CD14-positive monocyte (primary cell): ENCODE measurements around the gene SBK2. TPM values are rescaled to one million over a fixed set of nuclear protein-coding genes. Genes with fewer than 3 reads are reported as not detected.

ENCODE experiments used
- DNase-seq, 3 donors: peaks; one replicate each; pipeline ENCODE4 v3.0.0-alpha.2; 2011 to 2022
- H2AFZ ChIP-seq: 2 replicates; pipeline ENCODE4 v1.6.0; 2012; ENCODE audit warnings: mild to moderate bottlenecking, low read depth, low read length, inconsistent platforms; ENCODE audit not compliant: insufficient read depth, poor library complexity, severe bottlenecking
- H3K27ac ChIP-seq, 2 donors: 1 replicate in 1 of 2; 2 replicates in 1 of 2; pipeline ENCODE4 v1.5.1; 2012 to 2013; ENCODE audit warnings: low read length in 2 of 2, control low read depth in 1 of 2, inconsistent platforms in 1 of 2, low read depth in 1 of 2, mild to moderate bottlenecking in 1 of 2
- H3K27me3 ChIP-seq, 2 donors: one replicate each; pipeline versions ENCODE4 v1.6.0 to v1.6.1; 2011 to 2013; ENCODE audit warnings: low read length in 2 of 2; ENCODE audit not compliant: control insufficient read depth in 2 of 2, insufficient read depth in 2 of 2
- H3K36me3 ChIP-seq, 2 donors: replicated peaks in 1 of 2; 1 replicate in 1 of 2; 2 replicates in 1 of 2; pipeline versions ENCODE4 v1.5.1 to v1.6.1; 2012 to 2013; ENCODE audit warnings: low read length in 2 of 2, control low read depth in 1 of 2, inconsistent platforms in 1 of 2, mild to moderate bottlenecking in 1 of 2; ENCODE audit not compliant: insufficient read depth in 2 of 2, control insufficient read depth in 1 of 2
- H3K4me1 ChIP-seq, 2 donors: 1 replicate in 1 of 2; 2 replicates in 1 of 2; pipeline versions ENCODE4 v1.5.1 to v1.6.1; 2012 to 2013; ENCODE audit warnings: low read length in 2 of 2, control low read depth in 1 of 2, inconsistent platforms in 1 of 2, mild to moderate bottlenecking in 1 of 2, moderate library complexity in 1 of 2; ENCODE audit not compliant: insufficient read depth in 2 of 2, control insufficient read depth in 1 of 2
- H3K4me2 ChIP-seq: replicated peaks from 2 replicates; pipeline ENCODE3; 2012; ENCODE audit warnings: low read length, moderate library complexity, mild to moderate bottlenecking; ENCODE audit not compliant: poor library complexity, severe bottlenecking; ENCODE audit errors: extremely low read depth
- H3K4me3 ChIP-seq, 3 experiments: fragments of 200-600 bp in 1 of 3; sonication (generic) in 1 of 3; replicated peaks in 1 of 3; 1 replicate in 2 of 3; 2 replicates in 1 of 3; pipeline ENCODE4 v1.5.1; 2011 to 2013; ENCODE audit warnings: low read length in 3 of 3, mild to moderate bottlenecking in 3 of 3, control low read depth in 2 of 3, low read depth in 2 of 3, inconsistent platforms in 1 of 3, moderate library complexity in 1 of 3
- H3K79me2 ChIP-seq: 2 replicates; pipeline ENCODE4 v1.6.0; 2012; ENCODE audit warnings: mild to moderate bottlenecking, control low read depth, inconsistent platforms, low read length, moderate library complexity; ENCODE audit not compliant: insufficient read depth
- H3K9ac ChIP-seq: 2 replicates; pipeline ENCODE4 v1.6.0; 2017; ENCODE audit warnings: low read length, mild to moderate bottlenecking; ENCODE audit not compliant: insufficient read depth, poor library complexity, severe bottlenecking
- H3K9me3 ChIP-seq, 2 donors: replicated peaks in 1 of 2; 1 replicate in 1 of 2; 2 replicates in 1 of 2; pipeline versions ENCODE4 v1.5.1 to v1.6.1; 2012 to 2013; ENCODE audit warnings: low read length in 2 of 2, control low read depth in 1 of 2; ENCODE audit not compliant: control insufficient read depth in 1 of 2, insufficient read depth in 1 of 2
- H4K20me1 ChIP-seq: 2 replicates; pipeline ENCODE4 v1.6.0; 2012; ENCODE audit warnings: mild to moderate bottlenecking, low read length, control low read depth, moderate library complexity; ENCODE audit not compliant: insufficient read depth
- H3K27ac Mint-ChIP-seq, 7 donors: one replicate each; pipeline ENCODE4 v1.8.0; 2020; ENCODE audit warnings: mild to moderate bottlenecking in 7 of 7, mixed read lengths in 7 of 7, moderate library complexity in 6 of 7, inconsistent platforms in 2 of 7
- H3K27me3 Mint-ChIP-seq, 3 donors: one replicate each; pipeline ENCODE4 v1.8.0; 2021 to 2022; ENCODE audit warnings: low read depth in 3 of 3, mild to moderate bottlenecking in 3 of 3, mixed read lengths in 3 of 3, moderate library complexity in 3 of 3, inconsistent platforms in 1 of 3
- H3K36me3 Mint-ChIP-seq, 2 donors: one replicate each; pipeline ENCODE4 v1.8.0; 2020; ENCODE audit warnings: mixed read lengths in 2 of 2, inconsistent platforms in 1 of 2, mild to moderate bottlenecking in 1 of 2
- H3K4me1 Mint-ChIP-seq: one replicate; pipeline ENCODE4 v1.8.0; 2020; ENCODE audit warnings: mild to moderate bottlenecking, mixed read lengths
- H3K4me3 Mint-ChIP-seq, 2 donors: one replicate each; pipeline ENCODE4 v1.8.0; 2020; ENCODE audit warnings: mild to moderate bottlenecking in 2 of 2, mixed read lengths in 2 of 2, moderate library complexity in 1 of 2
- H3K9me3 Mint-ChIP-seq, 7 donors: one replicate each; pipeline ENCODE4 v1.8.0; 2020 to 2022; ENCODE audit warnings: mixed read lengths in 7 of 7, mild to moderate bottlenecking in 6 of 7, moderate library complexity in 6 of 7, inconsistent platforms in 2 of 7
- WGBS: methylation state at CpG from one replicate; pipeline ENCODE4 v1.1.5; 2013; ENCODE audit warnings: missing lambda C conversion rate; ENCODE audit not compliant: insufficient coverage; 5-methylcytosine and 5-hydroxymethylcytosine counted together
- intact Hi-C, 2 donors: fragments of 100-400 bp; cut with micrococcal nuclease; formaldehyde crosslinking; loops; one replicate each; pipeline versions ENCODE4 v1.15.0 to v1.15.1; 2023
- polyA plus RNA-seq, 3 donors: library from polyadenylated mRNA; depleted of rRNA in 1 of 3; unstranded in 2 of 3; stranded (reverse) in 1 of 3; fragments of 300-500 nt in 2 of 3; fragments of >200 nt in 1 of 3; fragmentation: Illumina TruSeq in 2 of 3; gene quantifications; 1 replicate in 2 of 3; 2 replicates in 1 of 3; pipeline ENCODE4 v1.2.3, GENCODE V29; 2012 to 2021
- TF ChIP-seq, protein P1 (sequence below): fragments of 200-600 bp; IDR thresholded peaks from one replicate; pipeline ENCODE4 v1.8.0; 2022; ENCODE audit warnings: antibody characterized with exemption, mild to moderate bottlenecking

SBK2 gene
- polyA plus RNA-seq, 3 donors = not detected

DNA sequence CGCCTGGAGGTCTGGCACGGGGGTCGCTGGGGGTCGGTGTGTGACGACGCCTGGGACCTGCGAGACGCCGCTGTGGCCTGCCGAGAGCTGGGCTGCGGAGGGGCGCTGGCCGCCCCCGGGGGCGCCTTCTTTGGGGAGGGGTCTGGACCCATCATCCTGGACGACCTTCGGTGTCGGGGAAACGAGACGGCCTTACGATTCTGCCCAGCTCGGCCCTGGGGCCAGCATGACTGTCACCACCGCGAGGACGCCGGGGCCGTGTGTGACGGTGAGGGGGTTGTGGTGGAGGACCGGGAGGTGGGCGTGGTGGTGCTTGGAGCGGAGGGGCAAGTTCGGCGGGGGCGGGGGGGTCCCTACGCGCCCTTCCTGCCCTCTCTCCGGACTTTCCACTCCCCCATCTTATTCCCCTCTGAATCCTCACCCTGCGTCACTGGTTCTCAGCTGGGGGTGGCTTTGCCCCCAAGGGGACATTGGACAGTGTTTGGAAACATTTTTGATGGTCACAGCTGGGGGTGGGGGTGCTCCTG is 43.2 kb downstream of the SBK2 start:
- no peaks in the 10 kb centered on the region for H4K20me1 ChIP-seq
- no peaks in the 10 kb centered on the region for H3K36me3 ChIP-seq
- 80% methylated on average over 11 of the region's 38 CpGs for WGBS
- TF ChIP-seq, protein P1, sequence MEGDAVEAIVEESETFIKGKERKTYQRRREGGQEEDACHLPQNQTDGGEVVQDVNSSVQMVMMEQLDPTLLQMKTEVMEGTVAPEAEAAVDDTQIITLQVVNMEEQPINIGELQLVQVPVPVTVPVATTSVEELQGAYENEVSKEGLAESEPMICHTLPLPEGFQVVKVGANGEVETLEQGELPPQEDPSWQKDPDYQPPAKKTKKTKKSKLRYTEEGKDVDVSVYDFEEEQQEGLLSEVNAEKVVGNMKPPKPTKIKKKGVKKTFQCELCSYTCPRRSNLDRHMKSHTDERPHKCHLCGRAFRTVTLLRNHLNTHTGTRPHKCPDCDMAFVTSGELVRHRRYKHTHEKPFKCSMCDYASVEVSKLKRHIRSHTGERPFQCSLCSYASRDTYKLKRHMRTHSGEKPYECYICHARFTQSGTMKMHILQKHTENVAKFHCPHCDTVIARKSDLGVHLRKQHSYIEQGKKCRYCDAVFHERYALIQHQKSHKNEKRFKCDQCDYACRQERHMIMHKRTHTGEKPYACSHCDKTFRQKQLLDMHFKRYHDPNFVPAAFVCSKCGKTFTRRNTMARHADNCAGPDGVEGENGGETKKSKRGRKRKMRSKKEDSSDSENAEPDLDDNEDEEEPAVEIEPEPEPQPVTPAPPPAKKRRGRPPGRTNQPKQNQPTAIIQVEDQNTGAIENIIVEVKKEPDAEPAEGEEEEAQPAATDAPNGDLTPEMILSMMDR = no peak
- H3K4me3 Mint-ChIP-seq = no peak overlapping the region
- H3K27ac ChIP-seq = no peak overlapping the region
- no peaks in the 10 kb centered on the region for H3K4me1 ChIP-seq
- H3K4me3 ChIP-seq = no peak overlapping the region
- intact Hi-C loops = no loop called here
- H3K27me3 Mint-ChIP-seq = peaks cover 14 to 28% (median 24%) of the 10 kb centered on the region in 3 donors
- peaks cover 0 to 3% (median 0%) of the 10 kb centered on the region in 7 donors for H3K9me3 Mint-ChIP-seq
- H3K79me2 ChIP-seq = no peaks in the 10 kb centered on the region
- no peaks in the 10 kb centered on the region for H3K36me3 Mint-ChIP-seq
- H3K27me3 ChIP-seq = peaks cover 0 to 9% of the 10 kb centered on the region in 2 donors
- H2AFZ ChIP-seq = no peak overlapping the region
- DNase-seq = no peak
- no peak overlapping the region for H3K4me2 ChIP-seq
- H3K9me3 ChIP-seq = no peaks in the 10 kb centered on the region
- no peak overlapping the region for H3K9ac ChIP-seq
- no peak overlapping the region for H3K27ac Mint-ChIP-seq
- H3K4me1 Mint-ChIP-seq = no peaks in the 10 kb centered on the region

DNA sequence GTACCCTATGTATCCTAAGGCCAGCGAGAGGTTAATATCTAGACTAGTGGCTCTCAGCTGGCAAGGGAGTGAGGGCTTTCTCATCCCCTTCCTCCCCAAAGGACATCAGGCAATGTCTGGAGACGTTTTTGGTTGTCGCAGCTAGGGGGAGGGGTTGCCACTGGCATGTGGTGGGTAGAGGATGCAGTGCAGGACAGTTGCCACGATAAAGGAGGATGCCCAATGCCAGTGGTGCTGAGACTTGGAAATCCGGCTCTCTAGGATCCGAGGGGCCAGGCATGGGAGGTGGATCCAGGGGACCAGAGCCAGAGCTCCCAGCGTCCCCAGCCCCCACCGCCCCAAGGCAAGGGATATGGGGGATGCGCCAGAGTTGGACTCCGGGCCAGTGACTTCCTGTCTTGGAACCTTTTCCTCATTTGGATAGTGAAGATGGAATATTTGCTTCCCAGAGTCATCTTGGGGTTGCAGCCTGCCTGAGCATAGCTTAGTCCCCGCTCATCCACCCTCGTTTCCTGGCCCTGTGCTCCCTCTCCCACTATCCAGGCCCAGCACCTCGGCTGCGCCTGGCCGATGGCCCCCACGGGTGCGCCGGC is 43.8 kb downstream of the SBK2 start:
- no peaks in the 10 kb centered on the region for H3K4me1 ChIP-seq
- no peaks in the 10 kb centered on the region for H3K79me2 ChIP-seq
- H3K4me3 ChIP-seq = no peak overlapping the region
- Mint-ChIP-seq H3K4me3 (no peak overlapping the region), H3K4me1 (peaks cover 2% of the 10 kb centered on the region), H3K27ac (no peak overlapping the region), H3K27me3 (peaks cover 14 to 32% (median 24%) of the 10 kb centered on the region in 3 donors), H3K36me3 (no peaks in the 10 kb centered on the region), H3K9me3 (peaks cover 0 to 3% (median 0%) of the 10 kb centered on the region in 7 donors)
- DNase-seq = no peak
- H3K27ac ChIP-seq = no peak overlapping the region
- peaks cover 0 to 9% of the 10 kb centered on the region in 2 donors for H3K27me3 ChIP-seq
- no peaks in the 10 kb centered on the region for H4K20me1 ChIP-seq
- intact Hi-C loops = no loop called here
- TF ChIP-seq, protein P1 = no peak
- H3K9me3 ChIP-seq = no peaks in the 10 kb centered on the region
- H3K4me2 ChIP-seq = no peak overlapping the region
- no peak overlapping the region for H3K9ac ChIP-seq
- no peak overlapping the region for H2AFZ ChIP-seq
- 69% methylated on average over 14 of the region's 18 CpGs for WGBS
- no peaks in the 10 kb centered on the region for H3K36me3 ChIP-seq
